HuH-7 (cell line): ENCODE data around the gene KLHL35.

Source experiments
- DNase-seq: peaks from one replicate; pipeline ENCODE4 v3.0.0; 2011; ENCODE audit warnings: low spot score

The KLHL35 gene

GRCh38 chr11:75440960-75441803, 8.2 kb upstream of the KLHL35 start:
- DNase-seq, result no peak

- no peak for DNase-seq
Measured at GRCh38 chr11:75439495-75440120, 6.6 kb upstream of the KLHL35 start.

DNA sequence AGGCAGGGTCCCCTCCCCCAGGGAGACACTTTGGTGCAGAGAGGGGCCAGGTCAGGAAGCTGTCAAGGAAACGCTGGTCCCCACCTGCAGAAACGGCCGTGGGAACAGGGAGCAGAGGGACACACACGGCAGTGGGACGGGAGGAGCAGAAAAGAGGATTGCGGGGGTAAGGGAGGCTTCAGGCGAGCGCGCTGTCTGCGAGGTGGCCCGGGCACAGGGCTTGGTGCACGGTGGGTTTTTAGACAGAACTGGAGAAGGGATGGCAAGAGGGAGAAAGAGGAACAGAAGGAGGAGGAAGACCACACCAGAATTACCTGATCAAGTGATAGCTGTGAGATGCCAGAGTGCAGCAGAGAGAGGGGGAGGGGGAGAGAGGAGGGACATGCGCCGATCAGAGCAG, 6.0 kb upstream of the KLHL35 start:
- no peak for DNase-seq

DNA sequence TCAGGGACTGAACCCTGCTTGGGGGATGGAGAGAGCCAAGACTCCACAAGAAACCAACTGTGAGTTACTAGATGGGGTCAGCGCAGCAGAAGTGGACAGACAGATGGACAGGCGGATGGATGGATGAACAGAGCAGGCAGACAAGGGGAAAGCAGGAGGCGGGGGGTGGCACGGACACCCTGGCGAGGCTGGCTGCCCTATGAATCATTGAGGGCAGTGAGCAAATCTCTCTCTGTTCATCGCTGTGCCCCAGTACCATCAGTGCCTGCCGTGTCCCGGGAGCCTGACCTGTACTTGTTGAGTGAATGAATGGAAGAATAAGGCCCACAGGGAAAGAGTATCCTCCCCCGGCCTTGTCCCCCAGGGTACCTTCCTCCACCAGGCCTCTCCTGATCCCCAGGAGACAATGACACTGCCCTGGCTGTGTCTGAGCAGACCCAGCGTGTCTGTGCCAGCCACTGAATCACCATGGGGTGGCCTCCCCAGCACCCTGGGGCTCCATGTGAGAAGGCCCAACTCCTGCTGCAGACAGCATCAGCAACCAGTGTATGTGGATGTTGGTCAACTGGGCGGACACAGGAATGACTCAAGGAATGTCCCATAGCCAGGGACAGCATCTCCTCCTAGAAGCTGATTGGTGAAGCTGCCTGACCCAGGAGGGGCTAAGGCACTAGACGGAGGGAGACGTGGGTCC, 5.1 kb upstream of the KLHL35 start:
- DNase-seq, result no peak

DNA sequence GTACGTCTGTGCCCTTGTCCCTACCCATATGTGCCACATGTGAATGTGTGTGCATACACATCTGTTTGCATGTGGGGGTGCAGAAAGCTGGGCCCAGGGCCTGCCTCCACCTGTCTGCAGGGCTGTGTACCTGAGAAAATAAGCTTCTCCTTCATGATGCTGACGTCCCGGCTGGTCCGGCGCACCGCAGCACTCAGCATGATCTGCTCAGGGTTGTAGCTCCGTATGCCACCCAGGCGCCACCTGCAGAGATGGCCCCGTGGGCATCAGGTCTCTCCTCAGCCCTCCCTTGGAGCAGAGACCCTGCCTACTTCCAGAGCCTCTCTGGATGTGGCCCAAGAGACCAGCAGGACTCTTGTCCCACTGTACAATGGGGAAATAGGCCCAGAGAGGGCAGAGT, 3.8 kb upstream of the KLHL35 start:
- DNase-seq, result no peak

GRCh38 chr11:75435571-75435925, 2.5 kb upstream of the KLHL35 start:
- DNase-seq, result no peak

DNA sequence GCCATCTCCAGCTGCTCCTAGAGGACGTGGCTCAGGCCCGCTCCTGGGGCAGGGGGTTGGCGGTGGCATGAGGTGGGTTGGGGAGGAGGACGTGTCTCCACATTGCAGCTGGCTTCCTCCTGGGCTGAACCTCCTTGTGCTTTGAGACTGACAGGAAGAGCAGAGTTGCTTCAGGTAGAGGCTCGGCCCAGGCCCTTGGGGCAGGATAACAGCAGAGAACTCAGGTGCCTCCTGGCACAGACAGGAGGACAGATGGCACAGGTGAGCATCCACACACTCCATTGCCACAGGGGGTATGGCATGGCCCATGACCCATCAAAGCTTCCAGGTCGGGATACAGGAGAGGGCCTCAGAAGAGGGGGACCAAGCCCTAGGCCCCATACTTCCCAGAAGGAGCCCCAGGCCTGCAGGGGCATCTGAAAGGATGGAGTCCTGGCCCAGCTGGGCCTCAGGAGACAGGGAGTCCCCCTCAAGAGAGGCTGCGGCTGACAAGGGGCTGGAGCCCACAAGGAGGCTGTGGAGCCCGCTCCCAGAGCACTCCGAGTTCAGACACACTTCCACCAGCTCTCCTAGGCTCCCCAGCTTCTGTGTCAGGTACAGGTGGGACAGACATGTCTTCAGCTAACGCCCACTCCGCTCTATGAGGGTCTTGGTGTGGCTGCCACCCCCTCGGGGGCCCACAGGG, 2.0 kb upstream of the KLHL35 start:
- DNase-seq, result no peak

GRCh38 chr11:75434051-75434450, 1.0 kb upstream of the KLHL35 start:
- no peak for DNase-seq

DNA sequence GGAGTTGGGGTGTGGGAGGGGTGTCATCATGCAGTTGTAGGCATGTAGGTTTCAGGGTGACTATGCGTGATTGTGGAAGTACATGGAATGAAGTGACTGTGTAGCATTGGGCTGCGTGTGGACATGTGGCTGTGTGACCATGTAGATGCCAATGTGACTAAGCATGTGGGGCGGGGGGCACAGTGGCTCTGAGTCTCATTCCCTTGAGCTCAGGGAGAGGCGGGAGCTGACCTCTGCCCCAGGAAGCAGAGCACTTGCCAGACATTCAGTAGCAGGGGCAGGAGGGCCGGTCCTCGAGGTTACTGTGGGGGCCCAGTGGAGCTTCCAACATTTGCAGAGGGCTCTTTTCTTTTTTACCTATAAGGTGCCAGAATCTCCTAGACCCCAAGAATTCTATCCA, 440 bp upstream of the KLHL35 start:
- DNase-seq, result no peak

GRCh38 chr11:75431533-75432525, 1.2 kb downstream of the KLHL35 start:
- DNase-seq, result no peak

DNA sequence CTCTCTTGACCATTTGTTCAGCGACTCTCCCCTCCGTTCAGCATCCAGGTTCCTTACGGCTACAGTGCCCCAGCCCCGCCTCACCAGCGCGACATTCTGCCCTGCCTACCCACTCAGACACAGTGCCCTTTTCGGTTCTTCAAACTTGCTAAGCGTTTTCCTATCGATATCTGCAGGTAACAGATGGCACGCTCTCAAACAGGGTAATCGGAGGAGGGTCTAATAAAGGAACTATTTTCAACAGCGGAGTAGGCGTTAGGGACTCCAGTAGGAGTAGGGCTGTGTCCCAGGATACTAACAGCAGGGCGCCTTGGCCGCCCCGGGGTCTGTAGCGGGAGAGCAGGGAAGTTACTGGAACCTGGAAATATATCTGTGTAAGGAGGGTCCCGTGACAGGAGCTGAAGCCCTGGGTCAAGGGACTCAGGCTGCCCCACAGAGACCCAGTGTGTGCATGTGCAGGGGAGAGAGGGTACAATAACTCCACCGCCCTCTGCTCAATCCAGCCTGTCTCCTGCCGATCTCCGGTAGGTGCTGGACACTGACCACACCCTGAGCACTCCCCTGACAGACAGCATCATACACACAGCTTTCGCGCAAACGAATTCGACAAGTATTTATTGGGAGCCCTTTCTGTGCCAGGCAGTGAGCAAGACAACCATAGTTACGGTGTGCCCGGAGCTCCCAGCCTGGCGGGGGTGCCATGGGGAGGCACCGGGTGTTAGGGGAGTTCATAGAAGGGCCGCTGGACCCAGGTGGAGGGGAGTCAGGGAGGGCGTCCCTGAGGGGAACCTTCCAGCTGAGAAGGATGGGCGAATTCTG, 2.1 kb downstream of the KLHL35 start:
- DNase-seq, result no peak

GRCh38 chr11:75429902-75430713, 2.9 kb downstream of the KLHL35 start:
- no peak for DNase-seq

GRCh38 chr11:75429641-75429901, 3.4 kb downstream of the KLHL35 start:
- no peak for DNase-seq

DNA sequence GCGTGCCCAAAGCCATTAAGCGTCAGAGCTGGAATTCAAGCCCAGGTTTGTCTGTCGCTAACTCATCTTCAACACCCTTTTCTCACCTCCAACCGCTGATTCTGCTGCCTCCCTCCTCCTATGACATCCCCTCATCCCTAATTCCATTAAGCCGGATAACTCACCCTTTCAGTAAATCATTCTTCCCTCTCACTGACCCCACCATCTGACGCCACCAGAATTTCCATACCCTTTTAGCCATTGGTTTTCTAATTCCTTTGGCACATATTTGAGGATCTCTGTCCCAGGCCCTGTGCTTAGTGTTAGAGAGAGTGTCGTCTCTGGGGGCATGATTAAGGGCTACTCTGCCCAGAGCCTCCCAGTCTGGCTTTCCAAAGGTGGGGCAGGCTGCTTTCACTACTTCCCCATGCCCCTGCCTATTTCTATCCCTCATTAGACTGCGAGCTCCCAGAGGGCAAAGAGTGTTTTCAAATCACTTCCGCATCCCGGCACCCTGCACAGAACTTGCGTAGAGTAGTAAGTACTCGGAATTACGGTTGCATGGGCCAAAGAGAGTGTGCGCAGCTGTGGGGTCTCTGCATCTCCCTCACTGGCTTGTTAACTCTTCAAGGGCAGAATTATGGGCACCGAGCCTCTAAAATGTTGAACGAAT, 3.9 kb downstream of the KLHL35 start:
- DNase-seq, result no peak

DNA sequence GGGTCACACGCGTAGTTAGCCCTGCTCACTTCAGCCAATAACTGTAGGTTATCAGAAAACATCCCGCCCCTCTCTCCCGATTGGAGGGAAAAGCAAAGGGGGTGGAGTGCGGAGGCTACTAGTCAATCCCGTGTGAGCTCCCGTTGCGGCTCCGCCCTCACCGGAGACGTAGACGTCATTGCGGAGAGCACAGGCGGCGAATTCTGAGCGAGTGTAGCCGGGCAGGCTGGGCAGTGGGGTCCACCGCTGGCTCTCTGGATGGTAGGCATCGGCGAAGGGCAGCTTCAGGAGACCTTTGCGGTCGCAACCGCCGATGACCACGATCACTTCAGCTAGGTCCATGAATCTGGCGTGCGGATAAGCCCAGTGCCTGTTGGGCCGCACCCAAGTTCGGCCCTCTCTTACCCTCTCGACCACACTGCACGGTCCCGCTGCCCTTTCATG, 4.7 kb downstream of the KLHL35 start:
- DNase-seq, result peak; percentile 100

DNA sequence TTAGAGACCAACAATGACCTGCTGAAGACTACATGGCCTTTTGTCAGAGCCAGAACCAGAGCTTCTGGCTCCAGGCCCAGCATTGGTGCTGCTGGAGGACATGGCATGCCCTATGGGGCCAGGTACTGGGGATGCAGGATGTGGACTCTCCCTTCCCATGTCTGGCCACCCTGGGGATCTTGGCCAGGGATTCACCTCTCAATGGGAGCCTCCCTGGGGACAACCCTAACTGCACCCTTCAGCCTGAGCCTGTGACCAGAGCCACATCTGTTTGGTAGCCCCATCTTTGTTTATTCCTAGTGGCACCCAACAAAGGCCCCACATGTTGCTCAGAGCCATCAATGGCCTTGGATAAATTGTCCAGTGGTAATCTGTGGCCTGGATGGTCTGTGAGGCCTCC, 5.8 kb downstream of the KLHL35 start:
- no peak for DNase-seq

GRCh38 chr11:75426720-75427086, 6.3 kb downstream of the KLHL35 start:
- DNase-seq, result no peak

GRCh38 chr11:75425422-75425821, 7.6 kb downstream of the KLHL35 start:
- peak; percentile 74 for DNase-seq

DNA sequence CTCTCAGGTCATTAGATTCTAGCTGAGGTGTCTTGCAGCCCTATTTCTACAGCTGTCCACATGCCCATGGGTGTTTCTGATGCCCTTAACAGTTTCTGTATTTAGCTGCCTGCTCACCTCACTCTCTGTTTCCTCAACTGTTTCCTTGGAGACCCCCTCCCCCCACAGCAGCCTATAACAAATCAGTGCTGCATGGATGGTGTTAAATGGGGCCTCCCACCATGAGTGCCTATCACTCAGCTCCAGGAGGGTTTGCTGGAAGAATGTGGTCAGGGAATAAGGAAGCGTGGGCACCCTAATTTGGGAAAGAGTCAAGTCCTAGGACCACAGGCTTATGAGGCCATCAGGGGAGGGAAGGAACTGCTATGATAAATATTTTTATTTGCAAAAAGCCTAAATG, 8.6 kb downstream of the KLHL35 start:
- DNase-seq, result no peak
